SJSA1 (cell line): Measurements from ENCODE around the gene OGT. TPM values are rescaled to one million over a fixed set of nuclear protein-coding genes. Genes with fewer than 3 reads are reported as not detected.

Experiments used
- DNase-seq, 2 experiments: peaks; one replicate each; pipeline ENCODE4 v3.0.0-alpha.2; 2015 to 2020; ENCODE audit warnings: low spot score in 2 of 2, low read depth in 1 of 2
- H3K27ac ChIP-seq: fragments of 250-450 bp; sonication (Bioruptor Pico); 2 replicates; pipeline ENCODE4 v1.5.1; 2020; ENCODE audit warnings: mild to moderate bottlenecking, moderate library complexity
- H3K27me3 ChIP-seq: fragments of 250-450 bp; sonication (Bioruptor Pico); replicated peaks from 2 replicates; pipeline ENCODE4 v1.5.1; 2020; ENCODE audit warnings: mild to moderate bottlenecking, moderate library complexity
- H3K36me3 ChIP-seq: fragments of 250-450 bp; sonication (Bioruptor Pico); 2 replicates; pipeline ENCODE4 v1.5.1; 2020; ENCODE audit warnings: mild to moderate bottlenecking
- H3K4me1 ChIP-seq: fragments of 250-450 bp; sonication (Bioruptor Pico); replicated peaks from 2 replicates; pipeline ENCODE4 v1.6.1; 2021; ENCODE audit warnings: mild to moderate bottlenecking
- H3K4me3 ChIP-seq: fragments of 250-450 bp; sonication (Bioruptor Pico); 2 replicates; pipeline ENCODE4 v1.5.1; 2020; ENCODE audit warnings: mild to moderate bottlenecking
- H3K9me3 ChIP-seq: fragments of 250-450 bp; sonication (Bioruptor Pico); replicated peaks from 2 replicates; pipeline ENCODE4 v1.5.1; 2020; ENCODE audit warnings: mild to moderate bottlenecking
- total RNA-seq: library from RNA; depleted of rRNA; stranded (reverse); fragments of >200 nt; shearing (Covaris generic); gene quantifications from 2 replicates; pipeline ENCODE4 v1.2.3, GENCODE V29; 2014

Gene OGT
- total RNA-seq, 1 experiment from 2014 or later = 46.8 TPM

DNA sequence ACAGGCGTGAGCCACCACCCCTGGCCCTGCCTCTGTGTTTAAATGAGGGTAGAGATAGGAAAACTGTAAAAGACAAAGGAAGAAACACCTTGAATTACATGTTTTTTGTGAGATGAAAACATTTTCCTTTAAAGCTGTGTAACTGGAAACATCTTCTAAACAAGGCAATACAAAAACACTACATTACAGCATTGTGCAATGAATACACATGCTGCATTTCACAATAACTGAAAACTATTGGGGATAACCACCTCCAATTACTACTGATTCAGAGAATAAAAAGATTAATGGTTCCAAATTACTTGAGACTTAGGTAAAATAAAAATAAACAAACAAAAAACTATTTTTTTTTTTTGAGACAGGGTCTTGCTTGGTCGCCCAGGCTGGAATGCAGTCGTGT is 7.6 kb upstream of the OGT start:
- no peaks in the 10 kb centered on the region for H3K27me3 ChIP-seq
- no peaks in the 10 kb centered on the region for H3K4me1 ChIP-seq
- DNase-seq = no peak
- no peaks in the 10 kb centered on the region for H3K9me3 ChIP-seq
- H3K4me3 ChIP-seq = no peak overlapping the region
- no peak overlapping the region for H3K27ac ChIP-seq
- no peaks in the 10 kb centered on the region for H3K36me3 ChIP-seq

DNA sequence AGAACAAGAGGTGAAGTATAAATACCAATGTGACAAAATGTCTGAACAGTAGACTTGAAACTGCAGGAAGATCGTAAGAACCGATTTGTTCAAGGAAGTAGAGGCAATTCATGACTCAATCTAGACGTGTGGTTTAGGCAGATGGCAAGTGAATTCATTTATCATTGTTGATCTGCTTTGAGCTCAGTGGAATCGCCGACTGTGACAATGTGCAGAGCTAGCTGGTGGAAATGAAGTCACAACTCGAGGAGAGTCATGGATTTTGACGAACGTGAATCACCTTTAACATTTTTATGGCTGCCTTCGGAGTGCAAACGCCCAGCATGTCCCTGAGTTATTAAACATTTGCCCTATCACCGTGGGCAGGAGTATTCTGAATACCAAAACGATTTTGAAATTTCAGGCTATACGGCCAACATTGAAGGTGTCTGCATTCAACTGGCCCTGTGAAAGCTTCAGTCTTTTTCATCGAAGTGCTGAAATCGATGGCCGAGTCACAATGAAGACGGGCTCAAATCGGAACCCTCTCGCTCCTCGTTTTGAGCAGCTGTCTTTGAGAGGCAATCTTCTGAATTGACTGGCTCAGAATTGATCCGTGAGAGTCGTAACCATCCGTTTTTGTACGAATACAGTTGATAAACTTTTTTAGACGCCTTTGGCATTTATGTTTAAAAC is 689 bp upstream of the OGT start:
- H3K27me3 ChIP-seq = no peaks in the 10 kb centered on the region
- peak in 1 of 2 experiments; percentile 31 for DNase-seq

DNA sequence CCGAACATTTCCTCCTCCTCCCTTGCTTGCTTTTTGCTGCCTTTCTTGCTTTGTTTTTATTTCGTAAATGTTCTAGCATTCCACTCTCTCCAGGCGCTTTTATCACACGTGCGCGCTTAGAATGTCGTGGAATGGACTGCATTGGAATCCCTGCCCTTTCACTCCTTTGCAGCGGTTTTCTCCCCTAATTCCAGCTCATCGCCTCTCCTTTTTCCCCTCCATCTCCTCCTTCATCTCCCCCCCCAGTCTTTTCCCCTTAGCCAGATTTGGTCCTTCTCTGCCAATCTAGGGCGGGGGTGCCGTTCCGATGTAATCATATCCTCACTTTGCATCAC is 579 bp downstream of the OGT start:
- peaks cover 21% of the 10 kb centered on the region for H3K36me3 ChIP-seq
- no peaks in the 10 kb centered on the region for H3K9me3 ChIP-seq
- no peaks in the 10 kb centered on the region for H3K27me3 ChIP-seq
- H3K4me1 ChIP-seq = peaks cover 4% of the 10 kb centered on the region
- H3K4me3 ChIP-seq = peak overlapping the region; percentile 79
- peak overlapping the region; percentile 80 for H3K27ac ChIP-seq
- DNase-seq = no peak

More for the DNA sequence above, 689 bp upstream of the OGT start:
- Histone ChIP-seq H3K4me3 (peak overlapping the region; percentile 79), H3K9me3 (no peaks in the 10 kb centered on the region), H3K36me3 (peaks cover 14% of the 10 kb centered on the region; the same call in 1 of the 2 replicates), H3K4me1 (peaks cover 4% of the 10 kb centered on the region), H3K27ac (peak overlapping the region; percentile 29)

DNA sequence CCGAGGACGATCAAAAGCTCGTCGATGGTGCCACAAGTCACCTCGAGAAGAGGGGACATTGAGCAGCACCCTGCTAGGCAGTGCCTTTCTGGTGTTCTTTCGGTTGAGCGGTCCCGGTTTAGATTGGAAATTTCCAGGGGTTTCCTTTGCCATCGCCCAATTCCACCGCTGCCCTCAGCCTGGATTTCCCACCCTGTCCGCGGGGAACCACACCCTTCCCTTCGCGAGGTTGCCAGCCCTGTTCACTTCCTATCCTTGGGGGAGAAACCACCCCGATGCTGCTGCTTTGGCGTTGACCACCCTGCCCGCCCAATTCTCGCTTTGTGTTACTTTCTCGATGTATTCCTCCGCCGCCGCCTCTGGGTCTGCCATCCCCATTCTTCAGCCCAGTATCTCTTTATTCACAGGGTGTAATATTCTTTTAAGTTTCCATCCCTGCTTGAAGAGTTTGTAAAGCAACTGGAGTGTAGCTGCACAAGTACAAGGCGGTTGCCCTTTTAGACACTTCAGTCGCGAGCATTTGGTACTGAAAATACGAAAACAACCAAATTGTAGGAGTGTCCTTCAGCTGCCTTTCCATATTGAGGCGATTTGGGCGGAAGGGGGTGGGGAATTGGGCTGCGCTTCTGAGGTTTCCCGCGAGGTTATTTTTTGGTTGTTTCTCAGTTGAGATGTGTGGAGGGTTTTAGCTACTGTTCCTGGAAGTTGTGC is 1.1 kb downstream of the OGT start:
- peak overlapping the region; percentile 79 for H3K4me3 ChIP-seq
- peak overlapping the region; percentile 80 for H3K27ac ChIP-seq
- peaks cover 4% of the 10 kb centered on the region for H3K4me1 ChIP-seq
- H3K27me3 ChIP-seq = no peaks in the 10 kb centered on the region
- H3K36me3 ChIP-seq = peaks cover 26% of the 10 kb centered on the region
- peak; percentile 51 to 58 for DNase-seq
- H3K9me3 ChIP-seq = no peaks in the 10 kb centered on the region

GRCh38 chrX:71534773-71535544 is 2.1 kb downstream of the OGT start:
- peak overlapping the region; percentile 79 for H3K4me3 ChIP-seq
- DNase-seq = peak in 1 of 2 experiments; percentile 7
- H3K4me1 ChIP-seq = peaks cover 4% of the 10 kb centered on the region
- H3K9me3 ChIP-seq = no peaks in the 10 kb centered on the region
- no peak overlapping the region for H3K27ac ChIP-seq
- H3K27me3 ChIP-seq = no peaks in the 10 kb centered on the region
- peaks cover 29% of the 10 kb centered on the region for H3K36me3 ChIP-seq

DNA sequence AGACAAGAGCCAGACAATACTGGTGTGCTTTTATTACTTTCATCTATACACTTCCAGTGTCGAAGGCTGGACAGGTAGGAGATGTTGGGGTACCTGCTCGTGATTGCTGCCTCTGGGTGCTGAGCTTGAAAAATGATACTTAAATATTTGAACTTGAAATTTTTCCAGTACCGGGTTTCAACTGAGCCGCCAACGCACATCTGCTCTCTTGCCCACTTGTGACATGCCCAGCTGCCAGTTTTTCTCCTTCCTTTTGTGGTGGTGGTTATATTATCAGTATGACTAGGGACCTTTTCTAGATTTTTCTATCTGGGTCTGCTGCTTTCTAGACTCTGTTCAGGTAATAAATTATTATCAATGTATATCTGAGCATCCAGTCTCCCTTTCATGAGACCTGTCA is 3.4 kb downstream of the OGT start:
- Histone ChIP-seq H3K27ac (no peak overlapping the region), H3K4me1 (peaks cover 9% of the 10 kb centered on the region), H3K27me3 (no peaks in the 10 kb centered on the region), H3K9me3 (no peaks in the 10 kb centered on the region), H3K36me3 (peaks cover 38% of the 10 kb centered on the region), H3K4me3 (no peak overlapping the region)
- DNase-seq = no peak

DNA sequence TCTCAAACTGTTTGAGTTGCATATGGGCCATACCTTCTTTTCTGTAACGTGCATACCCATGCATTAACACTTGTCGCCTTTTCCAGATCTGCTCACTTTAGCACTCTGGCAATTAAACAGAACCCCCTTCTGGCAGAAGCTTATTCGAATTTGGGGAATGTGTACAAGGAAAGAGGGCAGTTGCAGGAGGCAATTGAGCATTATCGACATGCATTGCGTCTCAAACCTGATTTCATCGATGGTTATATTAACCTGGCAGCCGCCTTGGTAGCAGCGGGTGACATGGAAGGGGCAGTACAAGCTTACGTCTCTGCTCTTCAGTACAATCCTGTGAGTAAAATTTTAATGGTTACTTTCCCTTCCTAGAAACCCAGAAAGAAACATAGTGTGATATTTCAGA is 4.8 kb downstream of the OGT start:
- Histone ChIP-seq H3K4me1 (peaks cover 20% of the 10 kb centered on the region), H3K27me3 (no peaks in the 10 kb centered on the region), H3K4me3 (no peak overlapping the region), H3K36me3 (peaks cover 44% of the 10 kb centered on the region), H3K9me3 (no peaks in the 10 kb centered on the region), H3K27ac (no peak overlapping the region)
- no peak for DNase-seq

GRCh38 chrX:71540801-71541200 is 7.9 kb downstream of the OGT start:
- DNase-seq = no peak
- Histone ChIP-seq H3K27me3 (no peaks in the 10 kb centered on the region), H3K27ac (peak overlapping the region; percentile 67; the same call in 1 of the 2 replicates), H3K4me1 (peaks cover 28% of the 10 kb centered on the region), H3K9me3 (no peaks in the 10 kb centered on the region), H3K4me3 (no peak overlapping the region), H3K36me3 (peaks cover 49% of the 10 kb centered on the region)

DNA sequence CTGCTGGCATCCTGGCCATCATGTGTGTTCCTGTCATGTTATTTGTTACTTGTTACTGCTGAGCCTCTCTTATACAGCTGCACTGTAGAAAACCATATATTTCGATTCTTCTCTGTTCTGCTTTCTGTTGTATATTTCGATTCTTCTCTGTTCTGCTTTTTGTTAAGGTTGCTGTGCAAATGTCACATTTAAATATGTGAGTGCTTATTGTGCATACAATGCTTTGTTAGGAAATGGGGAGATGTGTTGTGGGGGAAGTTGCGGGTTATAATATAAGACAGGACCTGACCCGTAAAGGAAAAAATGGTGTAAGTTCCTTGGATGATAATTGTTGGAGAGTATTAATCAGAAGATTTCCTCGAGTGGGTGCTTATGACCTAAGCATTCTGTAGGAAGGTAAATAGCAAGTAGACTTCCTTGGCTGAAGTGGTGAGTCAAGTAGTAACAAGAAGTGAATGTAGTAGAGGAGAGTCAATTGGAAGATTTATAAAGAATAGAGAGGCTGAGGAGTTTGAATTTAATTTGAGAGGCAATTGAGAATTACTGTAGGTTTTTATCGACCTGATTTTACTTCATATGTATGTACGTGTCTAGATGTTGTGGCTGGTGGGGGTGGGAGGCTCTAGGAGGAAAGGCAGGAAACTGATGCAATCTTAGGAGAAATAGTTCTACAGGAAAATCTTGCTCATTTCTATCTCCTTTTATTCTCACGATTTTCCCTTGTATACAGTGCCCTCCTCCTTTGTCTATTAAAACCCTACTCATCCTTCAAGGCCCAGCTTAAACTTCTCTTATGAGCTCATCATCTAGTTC is 8.5 kb downstream of the OGT start:
- Histone ChIP-seq H3K27me3 (no peaks in the 10 kb centered on the region), H3K4me1 (peaks cover 28% of the 10 kb centered on the region), H3K36me3 (peaks cover 55% of the 10 kb centered on the region), H3K9me3 (no peaks in the 10 kb centered on the region), H3K4me3 (no peak overlapping the region), H3K27ac (peak overlapping the region; percentile 67)
- peak in 1 of 2 experiments; percentile 34 for DNase-seq

DNA sequence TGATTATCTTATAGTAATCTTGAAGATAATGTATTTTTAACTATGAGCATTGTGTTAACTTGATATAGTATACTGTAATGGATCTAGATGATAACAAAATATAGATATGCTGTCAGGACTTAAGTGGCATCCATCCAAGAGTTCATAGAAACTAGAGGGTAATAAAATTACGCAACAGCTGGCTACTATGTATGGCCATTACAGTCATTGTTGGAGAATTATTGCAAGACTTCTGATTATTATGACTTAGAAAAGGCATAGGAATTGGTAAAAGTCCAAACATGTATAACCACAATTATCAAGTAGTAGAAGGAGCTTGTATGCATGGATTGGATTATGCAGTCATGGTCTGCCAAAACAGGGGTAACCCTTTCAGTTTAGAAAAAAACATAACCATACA is 9.5 kb downstream of the OGT start:
- Histone ChIP-seq H3K9me3 (no peaks in the 10 kb centered on the region), H3K27me3 (no peaks in the 10 kb centered on the region), H3K4me1 (peaks cover 28% of the 10 kb centered on the region), H3K4me3 (no peak overlapping the region), H3K27ac (peak overlapping the region; percentile 67), H3K36me3 (peaks cover 65% of the 10 kb centered on the region)
- no peak for DNase-seq

- DNase-seq = no peak
- Histone ChIP-seq H3K27ac (no peak overlapping the region; the same call in 1 of the 2 replicates), H3K27me3 (no peaks in the 10 kb centered on the region), H3K4me1 (peaks cover 28% of the 10 kb centered on the region), H3K9me3 (no peaks in the 10 kb centered on the region), H3K36me3 (peaks cover 62% of the 10 kb centered on the region), H3K4me3 (no peak overlapping the region)
Observed at GRCh38 chrX:71542825-71543224, 9.9 kb downstream of the OGT start.

GRCh38 chrX:71543316-71543715 is 10.4 kb downstream of the OGT start:
- no peak overlapping the region for H3K27ac ChIP-seq
- peaks cover 64% of the 10 kb centered on the region for H3K36me3 ChIP-seq

DNA sequence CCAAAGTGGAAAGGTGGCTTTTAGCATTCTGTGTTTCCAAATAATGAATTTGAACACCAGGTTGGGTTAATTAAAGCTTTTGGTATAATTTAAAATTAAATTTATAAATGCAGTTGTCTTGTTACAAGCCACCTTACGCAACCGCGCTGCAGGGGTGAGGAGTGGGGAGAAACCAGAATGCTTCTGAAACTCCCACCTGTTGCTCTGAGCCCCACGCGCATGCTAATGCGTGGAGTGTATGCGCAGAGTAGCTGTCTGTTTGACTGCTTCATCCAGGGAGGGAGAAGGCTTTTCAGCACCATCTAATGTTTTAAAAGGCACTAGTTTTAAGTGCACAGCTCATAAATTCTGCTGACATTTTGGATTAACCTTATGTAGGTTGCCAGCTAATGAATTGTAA is 12.5 kb downstream of the OGT start:
- H3K4me3 ChIP-seq = no peak overlapping the region

More at GRCh38 chrX:71543316-71543715, 10.4 kb downstream of the OGT start:
- no peaks in the 10 kb centered on the region for H3K9me3 ChIP-seq
- peak in 1 of 2 experiments; percentile 27 for DNase-seq
- H3K4me3 ChIP-seq = no peak overlapping the region
- H3K4me1 ChIP-seq = peaks cover 28% of the 10 kb centered on the region
- no peaks in the 10 kb centered on the region for H3K27me3 ChIP-seq

More for the DNA sequence above, 12.5 kb downstream of the OGT start:
- Histone ChIP-seq H3K27ac (no peak overlapping the region), H3K9me3 (no peaks in the 10 kb centered on the region), H3K4me1 (peaks cover 28% of the 10 kb centered on the region), H3K27me3 (no peaks in the 10 kb centered on the region), H3K36me3 (peaks cover 57% of the 10 kb centered on the region)
- DNase-seq = no peak
